ENCODE measurements around the gene FLYWCH1.

FLYWCH1 gene, protein sequence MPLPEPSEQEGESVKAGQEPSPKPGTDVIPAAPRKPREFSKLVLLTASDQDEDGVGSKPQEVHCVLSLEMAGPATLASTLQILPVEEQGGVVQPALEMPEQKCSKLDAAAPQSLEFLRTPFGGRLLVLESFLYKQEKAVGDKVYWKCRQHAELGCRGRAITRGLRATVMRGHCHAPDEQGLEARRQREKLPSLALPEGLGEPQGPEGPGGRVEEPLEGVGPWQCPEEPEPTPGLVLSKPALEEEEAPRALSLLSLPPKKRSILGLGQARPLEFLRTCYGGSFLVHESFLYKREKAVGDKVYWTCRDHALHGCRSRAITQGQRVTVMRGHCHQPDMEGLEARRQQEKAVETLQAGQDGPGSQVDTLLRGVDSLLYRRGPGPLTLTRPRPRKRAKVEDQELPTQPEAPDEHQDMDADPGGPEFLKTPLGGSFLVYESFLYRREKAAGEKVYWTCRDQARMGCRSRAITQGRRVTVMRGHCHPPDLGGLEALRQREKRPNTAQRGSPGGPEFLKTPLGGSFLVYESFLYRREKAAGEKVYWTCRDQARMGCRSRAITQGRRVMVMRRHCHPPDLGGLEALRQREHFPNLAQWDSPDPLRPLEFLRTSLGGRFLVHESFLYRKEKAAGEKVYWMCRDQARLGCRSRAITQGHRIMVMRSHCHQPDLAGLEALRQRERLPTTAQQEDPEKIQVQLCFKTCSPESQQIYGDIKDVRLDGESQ

GRCh38 chr16:2911638-2912329 lies at the start of gene FLYWCH1:
Gene FLYWCH1 (plus strand): TSS chr16:2911931. CDS start chr16:2929686, 17,755 bp downstream.
- peak; percentile 92 for DNase-seq (ENCODE audit: low read depth)

- no peak for DNase-seq (ENCODE audit: low read depth)
Measured at GRCh38 chr16:2865651-2866050, 46.1 kb upstream of the FLYWCH1 start.

GRCh38 chr16:2866431-2866830 lies 45.3 kb upstream of the FLYWCH1 start:
- no peak for DNase-seq (ENCODE audit: low read depth)

- DNase-seq (ENCODE audit: low read depth), result no peak
Measured at GRCh38 chr16:2867661-2867986, 44.1 kb upstream of the FLYWCH1 start.

DNA sequence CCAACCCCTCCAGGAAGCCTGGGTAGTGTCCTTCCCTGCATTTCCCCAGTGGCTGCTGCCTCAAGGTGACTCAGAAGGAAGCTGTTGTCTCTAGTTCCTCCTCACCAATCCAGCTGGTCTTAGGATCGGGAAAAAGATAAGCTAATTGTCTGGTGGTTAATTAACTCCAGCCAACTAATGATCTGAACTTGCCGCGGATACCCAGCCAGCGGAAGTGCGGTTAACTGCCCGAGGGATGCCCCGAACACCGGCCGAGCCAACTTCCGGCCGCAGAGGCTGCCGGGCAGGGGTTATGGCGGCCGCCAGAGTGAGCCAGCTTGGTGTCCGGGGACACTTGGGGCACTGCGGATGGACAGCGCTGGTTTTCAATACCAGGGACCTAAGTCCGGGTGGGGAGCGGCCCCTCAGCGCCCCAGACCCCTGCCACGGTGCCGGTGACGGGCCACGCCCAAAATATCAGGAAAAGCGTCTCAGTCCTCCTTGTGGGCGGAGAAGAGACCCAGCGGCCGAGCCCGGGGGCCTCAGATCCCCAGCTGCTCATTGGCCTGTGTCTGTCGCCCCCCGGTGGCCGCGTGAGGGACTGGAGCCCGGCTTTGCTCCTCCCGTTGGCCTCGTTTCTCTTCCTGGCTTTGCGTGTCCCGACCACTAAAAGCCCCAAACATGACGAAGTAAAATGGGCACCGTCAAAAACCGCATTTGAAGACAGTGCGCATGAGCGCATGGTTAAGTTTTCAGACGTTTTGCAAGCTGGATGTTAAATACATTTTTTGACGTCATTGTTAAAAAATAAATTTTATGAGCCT lies 43.5 kb upstream of the FLYWCH1 start:
- peak; percentile 88 for DNase-seq (ENCODE audit: low read depth)

DNA sequence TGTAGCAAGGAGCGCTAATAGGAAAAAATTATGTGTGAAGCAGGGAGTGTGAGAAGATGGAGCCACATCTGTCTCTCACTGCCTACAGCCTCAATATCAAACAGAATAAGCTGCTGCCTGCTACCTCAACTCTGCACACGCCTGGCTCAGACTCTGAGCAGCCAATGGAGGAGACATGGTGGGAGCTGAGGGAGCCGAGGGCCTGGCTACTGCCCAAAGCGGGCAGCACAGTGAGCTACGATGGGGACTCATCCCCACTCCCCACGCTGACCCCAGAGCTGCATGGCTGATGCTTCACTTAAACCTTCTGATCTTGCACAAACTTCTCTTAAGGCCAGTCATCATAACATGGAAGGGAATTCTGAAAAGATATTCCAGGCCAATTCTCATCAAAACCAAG lies 39.8 kb upstream of the FLYWCH1 start:
- DNase-seq (ENCODE audit: low read depth), result no peak

DNA sequence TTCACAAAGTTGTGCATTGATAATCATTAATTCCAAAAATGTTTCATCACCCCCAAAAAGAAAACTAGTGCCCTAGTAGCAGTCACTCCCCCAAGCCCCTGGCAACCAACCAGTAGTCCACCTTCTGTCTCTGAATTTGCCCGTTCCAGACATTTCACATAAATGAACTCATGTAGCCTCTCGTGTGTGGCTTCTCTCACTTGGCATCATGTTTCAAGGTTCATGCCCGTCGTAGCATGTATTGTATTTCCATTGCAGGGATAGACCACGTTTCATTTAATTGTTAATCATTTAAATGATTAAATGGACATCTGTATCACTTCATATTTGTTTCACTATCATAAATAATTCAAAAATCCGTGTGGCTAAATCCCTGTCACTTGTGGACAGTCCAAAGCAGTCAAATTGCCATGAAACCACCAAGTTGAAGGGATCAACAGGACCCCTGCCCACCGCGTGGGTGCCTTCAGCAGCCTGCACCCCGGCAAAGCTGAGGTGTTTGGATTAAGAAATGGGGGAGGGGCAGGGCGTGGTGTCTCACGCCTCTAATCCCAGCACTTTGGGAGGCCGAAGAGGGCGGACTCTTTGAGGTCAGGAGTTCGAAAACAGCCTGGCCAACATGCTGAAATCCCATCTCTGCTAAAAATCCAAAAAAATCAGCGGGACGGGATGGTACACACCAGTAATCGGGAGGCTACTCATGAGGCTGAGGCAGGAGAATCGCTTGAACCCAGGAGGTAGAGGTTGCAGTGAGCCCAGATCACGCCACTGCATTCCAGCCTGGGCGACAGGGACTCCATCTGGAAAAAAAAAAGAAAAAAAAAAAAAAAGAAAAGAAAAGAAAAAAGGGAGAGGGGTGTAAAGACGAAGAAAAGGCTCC lies 37.5 kb upstream of the FLYWCH1 start:
- DNase-seq (ENCODE audit: low read depth), result no peak

GRCh38 chr16:2874912-2875362 lies 36.8 kb upstream of the FLYWCH1 start:
- DNase-seq (ENCODE audit: low read depth), result peak; percentile 35

DNA sequence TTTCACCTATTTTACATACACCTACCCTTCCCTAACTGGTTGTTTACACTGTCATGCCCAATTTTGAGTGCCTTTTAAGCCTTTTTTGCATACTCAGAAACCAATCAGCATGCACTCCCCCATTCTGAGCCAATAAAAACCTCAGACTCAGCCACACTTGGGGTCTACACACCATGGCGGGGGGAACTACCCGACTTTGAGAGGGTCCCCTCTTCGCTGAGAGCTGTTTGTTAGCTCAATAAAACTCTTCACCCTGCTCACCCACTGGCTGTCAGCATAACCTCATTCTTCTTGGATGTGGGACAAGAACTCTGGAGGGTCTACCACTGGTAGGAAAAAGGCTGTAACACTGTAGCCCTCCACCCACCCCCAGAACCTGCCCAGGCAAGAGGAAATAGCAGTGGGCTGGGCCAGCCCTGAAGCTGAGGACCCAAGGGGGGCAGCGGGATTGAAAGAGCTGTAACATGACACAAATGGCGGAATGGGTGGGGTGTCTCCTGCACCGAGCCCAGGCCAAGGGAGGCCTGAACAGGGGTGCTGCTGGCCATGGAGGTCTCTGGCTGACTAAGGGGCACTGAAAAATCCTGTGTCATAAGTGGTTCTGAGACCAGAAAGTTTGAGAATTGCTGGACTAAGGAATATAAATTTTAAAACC lies 31.8 kb upstream of the FLYWCH1 start:
- no peak for DNase-seq (ENCODE audit: low read depth)

- DNase-seq (ENCODE audit: low read depth), result no peak
Measured at GRCh38 chr16:2881783-2882649, 29.7 kb upstream of the FLYWCH1 start.

DNA sequence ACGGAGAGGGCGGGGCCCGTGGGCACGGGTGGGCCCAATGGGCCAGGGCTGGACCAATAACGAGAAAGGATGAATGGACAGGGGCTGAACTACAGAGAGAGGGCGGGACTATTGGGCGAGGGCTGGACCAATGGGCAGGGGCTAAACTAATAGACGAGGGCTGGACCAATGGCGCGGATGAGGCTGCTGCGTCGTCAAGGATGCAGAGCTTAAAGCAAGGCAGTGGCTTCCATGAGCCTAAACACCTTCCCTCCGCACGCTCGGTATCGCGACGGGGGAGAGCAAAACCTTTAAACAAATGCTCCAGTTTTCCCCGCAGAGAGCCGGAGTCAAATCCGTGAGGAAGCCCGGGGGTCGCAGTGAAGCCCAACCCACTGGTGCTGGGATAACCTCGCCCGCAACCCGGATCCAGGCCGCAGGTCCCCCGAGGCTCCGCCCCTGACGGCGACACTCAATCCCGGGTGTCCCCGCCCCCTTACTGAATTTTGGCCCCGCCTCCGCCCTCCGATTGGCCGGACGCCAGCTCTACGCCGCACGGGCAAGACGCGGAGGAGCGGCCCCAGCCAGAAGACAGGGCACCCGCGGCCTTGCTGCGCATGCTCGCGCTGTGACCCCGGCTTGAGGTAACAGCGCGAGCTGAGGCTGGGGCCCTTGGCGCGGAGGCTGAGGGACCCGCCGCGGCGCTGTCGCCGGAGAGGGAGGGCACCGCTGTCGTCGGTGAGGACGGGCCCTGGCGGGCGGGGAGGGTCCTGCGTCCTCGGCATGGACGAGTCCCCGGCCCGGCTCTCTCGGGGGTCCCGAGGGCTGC lies 28.9 kb upstream of the FLYWCH1 start, which contains the start of gene FLYWCH2:
TSS of gene FLYWCH2 (plus strand) at position 566 of the 808 bp plus-strand sequence. CDS start 13,235 bp downstream, outside the sequence.
- peak; percentile 98 for DNase-seq (ENCODE audit: low read depth)

DNA sequence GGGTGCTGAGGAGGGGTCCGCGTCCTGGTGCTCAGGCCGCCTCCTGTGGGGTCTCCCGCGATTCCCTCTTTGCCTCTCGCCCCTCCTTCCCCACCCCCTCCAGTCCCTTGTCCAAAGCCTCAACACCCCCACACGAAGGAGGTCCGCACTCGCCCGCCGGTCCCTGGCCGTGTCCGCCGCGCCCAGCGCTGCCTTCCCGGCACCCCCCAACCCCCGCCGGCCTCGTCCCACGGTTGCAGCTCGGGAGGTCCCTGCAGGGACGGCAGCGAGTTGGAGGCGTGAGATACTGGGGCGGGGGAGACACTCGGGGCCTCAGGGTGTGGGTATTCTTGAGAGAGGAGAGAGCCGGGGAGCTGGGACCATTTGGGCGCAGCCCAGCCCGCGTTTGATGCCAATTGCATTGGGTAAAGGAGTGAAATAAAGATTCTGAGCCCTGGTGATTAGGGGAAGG lies 28.2 kb upstream of the FLYWCH1 start:
- no peak for DNase-seq (ENCODE audit: low read depth)

DNA sequence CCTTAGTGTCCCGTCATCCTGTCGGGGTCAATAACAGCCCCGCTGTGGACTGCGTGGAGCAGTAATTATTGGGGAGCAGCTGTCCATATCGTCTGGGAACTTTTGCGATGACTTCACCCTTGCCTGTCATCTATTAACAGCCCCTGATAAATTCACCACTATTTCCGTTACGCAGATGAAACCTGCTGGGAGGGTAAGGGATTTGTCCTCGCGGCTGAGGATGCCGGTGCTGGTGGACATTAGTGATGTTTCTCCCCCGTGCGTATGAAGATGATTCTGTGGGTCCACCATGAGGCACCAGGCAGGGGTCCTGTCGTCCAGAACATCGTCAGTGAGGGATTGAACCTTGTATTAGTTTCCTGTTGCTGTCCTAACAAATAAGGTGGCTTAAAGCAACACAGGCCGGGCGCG lies 27.7 kb upstream of the FLYWCH1 start:
- no peak for DNase-seq (ENCODE audit: low read depth)

DNA sequence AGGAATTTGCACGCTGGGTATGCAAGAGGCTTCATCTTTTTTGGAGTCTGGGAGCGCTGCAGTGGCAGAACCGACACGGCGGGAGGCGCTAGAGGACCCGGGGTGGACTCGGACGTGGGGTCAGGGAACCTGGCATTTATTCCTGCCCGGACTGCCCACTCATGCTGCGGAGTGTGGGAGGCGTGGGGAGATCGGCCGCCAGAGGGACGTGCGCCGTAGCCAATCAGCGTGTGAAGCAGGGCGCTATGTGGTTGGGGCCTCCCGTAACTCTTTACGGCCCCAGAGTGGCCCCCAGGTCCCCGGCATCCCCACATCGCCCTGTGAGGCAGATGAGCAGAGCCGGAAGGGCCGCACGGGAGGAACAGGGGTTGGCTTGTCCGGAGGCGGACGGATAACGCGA lies 17.5 kb upstream of the FLYWCH1 start:
- DNase-seq (ENCODE audit: low read depth), result no peak

- no peak for DNase-seq (ENCODE audit: low read depth)
Measured at GRCh38 chr16:2895813-2896212, 15.9 kb upstream of the FLYWCH1 start.

DNA sequence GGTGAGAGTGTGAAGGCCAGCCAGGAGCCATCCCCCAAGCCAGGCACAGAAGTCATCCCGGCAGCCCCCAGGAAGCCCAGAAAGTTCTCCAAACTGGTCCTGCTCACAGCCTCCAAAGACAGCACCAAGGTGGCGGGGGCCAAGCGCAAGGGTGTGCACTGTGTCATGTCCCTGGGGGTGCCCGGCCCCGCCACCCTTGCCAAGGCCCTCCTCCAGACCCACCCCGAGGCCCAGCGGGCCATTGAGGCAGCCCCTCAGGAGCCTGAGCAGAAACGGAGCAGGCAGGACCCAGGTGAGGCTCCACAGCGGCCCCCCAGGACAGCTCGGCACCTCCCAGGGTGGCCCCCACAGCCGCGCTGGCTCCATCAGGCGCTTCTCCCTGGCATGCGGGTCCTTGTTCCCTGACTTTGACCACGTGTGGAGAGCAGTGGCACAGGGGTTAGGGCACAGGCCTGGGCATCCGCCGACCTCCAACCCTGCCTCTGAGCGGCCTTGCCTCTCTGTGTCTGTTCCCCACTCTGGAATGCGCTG lies 15.2 kb upstream of the FLYWCH1 start:
- DNase-seq (ENCODE audit: low read depth), result no peak

DNA sequence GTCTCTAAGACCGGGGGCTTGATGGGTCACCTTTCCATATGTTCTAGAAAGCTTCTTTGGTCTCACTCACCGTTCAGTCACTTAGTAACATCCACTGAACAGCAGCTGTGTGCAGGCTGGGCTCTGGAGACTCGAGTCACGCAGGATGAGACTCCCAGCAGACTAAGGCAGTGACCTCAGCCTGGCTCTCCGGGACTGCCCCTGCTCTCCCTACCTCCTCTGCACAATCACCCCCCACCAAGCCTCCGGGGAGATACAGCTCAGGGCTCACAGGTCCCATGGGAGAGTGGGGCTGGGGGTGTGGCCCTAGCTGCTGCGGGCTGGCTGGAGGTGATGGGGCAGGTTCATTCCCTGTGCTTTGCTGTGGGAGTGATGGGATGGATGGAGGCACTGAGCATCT lies 14.6 kb upstream of the FLYWCH1 start:
- DNase-seq (ENCODE audit: low read depth), result no peak

Measured in GM04504 (cell line).